GM12891 (cell line): ENCODE data around the gene EMX2.

Source experiments
- POLR2A ChIP-seq: IDR thresholded peaks from 2 replicates; pipeline ENCODE4 v1.6.1; 2011; ENCODE audit warnings: low read depth, low read length, control low read depth
- POLR2AphosphoS5 ChIP-seq: IDR thresholded peaks from 2 replicates; pipeline ENCODE4 v1.6.1; 2011; ENCODE audit warnings: low read depth, low read length, control low read depth

DNA sequence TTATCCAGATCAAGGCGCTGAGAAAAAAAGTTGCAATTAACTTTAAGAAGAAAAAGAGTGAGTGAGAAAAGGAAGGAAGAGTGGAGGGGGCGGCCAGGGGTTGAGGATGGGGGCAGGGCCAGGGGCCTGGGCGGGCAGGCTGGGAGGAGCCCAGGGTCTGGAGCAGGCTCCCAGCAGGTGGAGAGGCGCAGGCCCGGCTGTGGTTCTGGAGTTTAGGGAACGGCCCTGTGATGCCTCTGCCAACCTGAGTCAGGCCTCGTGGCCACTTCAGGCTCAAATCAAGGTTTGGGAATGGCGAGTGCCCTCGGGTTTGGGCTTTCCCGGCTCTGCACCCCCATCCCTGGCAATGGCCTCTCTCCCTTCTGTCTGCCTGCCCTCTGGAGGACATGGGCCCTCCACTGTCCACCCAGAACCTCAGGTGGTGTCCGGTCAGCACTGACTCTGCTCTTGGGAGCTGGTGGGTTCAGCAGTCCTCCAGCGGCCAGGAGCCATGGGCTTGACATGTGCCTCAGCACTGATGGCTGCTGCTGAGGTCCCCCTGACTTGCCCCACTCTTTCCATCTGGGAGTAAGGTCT, 41.0 kb upstream of the EMX2 start:
- no peak for TF ChIP-seq POLR2AphosphoS5
- TF ChIP-seq POLR2A, result no peak
